IPS-20b (cell line): ENCODE data around the gene SCN10A.

Source experiments
- H3K27ac ChIP-seq: one replicate; pipeline ENCODE4 v1.5.1; 2013; ENCODE audit warnings: low read length
- H3K27me3 ChIP-seq: 2 replicates; pipeline ENCODE4 v1.6.1; 2013; ENCODE audit warnings: mild to moderate bottlenecking, low read length, inconsistent platforms; ENCODE audit not compliant: insufficient read depth
- H3K36me3 ChIP-seq: 2 replicates; pipeline ENCODE4 v1.6.1; 2013; ENCODE audit warnings: low read depth, mild to moderate bottlenecking, inconsistent platforms, low read length, moderate library complexity; ENCODE audit not compliant: insufficient read depth
- H3K4me1 ChIP-seq: 2 replicates; pipeline ENCODE4 v1.6.1; 2013; ENCODE audit warnings: mild to moderate bottlenecking, control low read depth, inconsistent platforms, low read length, moderate library complexity; ENCODE audit not compliant: insufficient read depth
- H3K4me3 ChIP-seq: 2 replicates; pipeline ENCODE4 v1.5.1; 2013; ENCODE audit warnings: mild to moderate bottlenecking, low read length, inconsistent platforms
- H3K9ac ChIP-seq: 2 replicates; pipeline ENCODE4 v1.6.1; 2013; ENCODE audit warnings: low read depth, mild to moderate bottlenecking, inconsistent platforms, low read length, moderate library complexity
- H3K9me3 ChIP-seq: 2 replicates; pipeline ENCODE4 v1.6.1; 2013; ENCODE audit warnings: mild to moderate bottlenecking, low read depth, low read length, inconsistent platforms; ENCODE audit not compliant: insufficient read depth

The SCN10A gene

GRCh38 chr3:38816026-38816425 lies at the start of gene SCN10A:
SCN10A (minus strand) TSS chr3:38816217; CDS start chr3:38794010, 22,207 bp downstream.
- Histone ChIP-seq H3K4me3 (no peak within 1 kb of the TSS), H3K36me3 (no peaks in the 10 kb centered on the region), H3K4me1 (no peaks in the 10 kb centered on the region), H3K27me3 (no peaks in the 10 kb centered on the region), H3K9ac (no peak within 1 kb of the TSS), H3K9me3 (no peaks in the 10 kb centered on the region), H3K27ac (no peak within 1 kb of the TSS)

GRCh38 chr3:38853011-38853410 lies 37.0 kb upstream of the SCN10A start:
- Histone ChIP-seq H3K36me3 (no peaks in the 10 kb centered on the region), H3K9me3 (no peaks in the 10 kb centered on the region), H3K4me1 (no peaks in the 10 kb centered on the region), H3K9ac (no peak overlapping the region), H3K4me3 (no peak overlapping the region), H3K27ac (no peak overlapping the region), H3K27me3 (no peaks in the 10 kb centered on the region)

- Histone ChIP-seq H3K9me3 (no peaks in the 10 kb centered on the region), H3K9ac (no peak overlapping the region), H3K4me3 (no peak overlapping the region), H3K27me3 (no peaks in the 10 kb centered on the region), H3K4me1 (no peaks in the 10 kb centered on the region), H3K27ac (no peak overlapping the region), H3K36me3 (no peaks in the 10 kb centered on the region)
These were observed 27.9 kb upstream of the SCN10A start for GRCh38 chr3:38843898-38844297.

DNA sequence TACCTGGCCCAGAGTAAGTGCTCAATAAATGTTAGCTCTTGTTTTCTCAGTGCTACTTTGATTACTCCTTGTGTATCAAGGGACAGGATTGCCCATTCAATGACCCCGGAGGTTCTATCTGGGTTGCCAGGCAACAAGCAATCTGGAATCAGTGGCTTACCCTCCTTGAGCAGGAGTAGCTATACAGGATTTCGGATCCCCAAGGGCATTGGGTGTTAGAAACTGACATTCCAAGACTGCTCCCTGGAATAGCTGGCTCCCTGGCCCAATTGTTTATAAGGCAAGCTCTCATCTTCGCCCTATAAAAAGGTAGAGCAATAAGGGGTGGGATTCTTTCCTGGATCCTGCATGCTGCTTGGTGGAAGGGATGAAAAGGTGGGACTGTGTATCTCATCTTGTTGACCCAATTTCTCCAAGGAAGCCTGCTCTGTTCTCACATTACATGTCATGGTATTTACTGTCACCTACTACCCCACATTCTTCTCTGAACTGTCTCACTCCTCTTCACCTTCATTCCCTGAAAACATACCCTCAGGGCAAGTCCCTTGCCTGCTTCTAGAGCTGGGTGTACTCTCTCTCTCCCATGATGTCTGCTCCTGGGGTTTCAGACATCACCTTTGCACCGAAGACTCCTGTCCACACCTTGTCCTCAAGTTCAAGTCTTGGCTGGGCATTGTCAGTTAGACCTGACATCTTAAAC lies 26.4 kb upstream of the SCN10A start:
- Histone ChIP-seq H3K9ac (no peak overlapping the region), H3K4me1 (no peaks in the 10 kb centered on the region), H3K27me3 (no peaks in the 10 kb centered on the region)

GRCh38 chr3:38840987-38841386 lies 25.0 kb upstream of the SCN10A start:
- Histone ChIP-seq H3K4me3 (no peak overlapping the region), H3K36me3 (no peaks in the 10 kb centered on the region), H3K9ac (no peak overlapping the region), H3K27ac (no peak overlapping the region), H3K27me3 (no peaks in the 10 kb centered on the region), H3K4me1 (0 out of 2 replicates have a peak, but pooled peaks cover 2% of the 10 kb centered on the region), H3K9me3 (no peaks in the 10 kb centered on the region)

More for the DNA sequence above, 26.4 kb upstream of the SCN10A start:
- no peaks in the 10 kb centered on the region for H3K9me3 ChIP-seq
- H3K4me3 ChIP-seq: no peak overlapping the region
- no peaks in the 10 kb centered on the region for H3K36me3 ChIP-seq
- H3K27ac ChIP-seq: no peak overlapping the region

DNA sequence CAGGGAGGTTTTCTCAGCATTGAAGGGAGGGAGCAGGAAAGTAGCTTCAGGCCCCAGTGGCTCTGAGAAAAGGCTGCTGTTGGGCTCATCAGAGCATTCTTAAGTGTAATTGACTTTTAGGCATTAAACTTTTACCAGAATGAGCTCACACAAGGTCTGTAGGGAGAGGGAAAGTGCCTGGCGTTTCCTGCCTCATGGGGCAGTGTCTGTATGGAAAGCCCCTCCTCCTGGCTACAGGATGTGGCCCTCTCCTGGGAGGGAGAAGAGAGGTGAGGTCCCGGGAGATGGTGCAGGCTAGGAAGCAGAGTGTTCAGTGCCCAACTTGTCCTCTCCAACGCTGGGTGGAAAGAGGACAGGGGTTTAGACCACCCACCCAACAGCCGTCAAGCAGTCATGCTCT lies 21.3 kb upstream of the SCN10A start:
- Histone ChIP-seq H3K4me1 (peaks cover 17% of the 10 kb centered on the region), H3K9me3 (no peaks in the 10 kb centered on the region), H3K27ac (no peak overlapping the region), H3K9ac (no peak overlapping the region; the same call in 1 of the 2 replicates), H3K27me3 (no peaks in the 10 kb centered on the region), H3K36me3 (no peaks in the 10 kb centered on the region), H3K4me3 (no peak overlapping the region)

GRCh38 chr3:38836561-38836960 lies 20.5 kb upstream of the SCN10A start:
- Histone ChIP-seq H3K4me1 (peaks cover 17% of the 10 kb centered on the region), H3K36me3 (no peaks in the 10 kb centered on the region), H3K27ac (no peak overlapping the region), H3K9me3 (no peaks in the 10 kb centered on the region), H3K4me3 (no peak overlapping the region), H3K9ac (no peak overlapping the region), H3K27me3 (no peaks in the 10 kb centered on the region)

DNA sequence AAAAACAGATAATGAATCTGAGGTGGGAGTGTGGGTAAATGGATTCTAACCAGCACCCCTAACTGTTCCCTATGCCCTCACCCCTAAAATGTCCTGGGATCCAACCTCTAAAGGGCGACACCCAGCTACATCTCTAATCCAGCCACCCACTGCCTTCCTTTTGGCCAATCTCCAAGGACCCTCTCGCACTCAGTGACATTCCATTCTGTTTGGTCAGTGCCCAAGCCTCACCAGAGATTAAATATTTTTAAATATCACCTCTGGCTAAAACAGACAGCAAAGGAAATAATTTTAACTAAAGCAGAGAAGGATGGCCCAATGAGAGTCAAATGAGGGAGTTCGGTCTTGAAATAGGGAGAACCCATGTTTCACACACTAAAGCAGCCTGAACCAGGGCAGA lies 19.9 kb upstream of the SCN10A start:
- no peaks in the 10 kb centered on the region for H3K9me3 ChIP-seq
- no peak overlapping the region for H3K9ac ChIP-seq
- no peak overlapping the region for H3K27ac ChIP-seq
- H3K27me3 ChIP-seq: no peaks in the 10 kb centered on the region
- no peak overlapping the region for H3K4me3 ChIP-seq
- peaks cover 17% of the 10 kb centered on the region for H3K4me1 ChIP-seq
- no peaks in the 10 kb centered on the region for H3K36me3 ChIP-seq

GRCh38 chr3:38834717-38835116 lies 18.7 kb upstream of the SCN10A start:
- H3K9ac ChIP-seq: no peak overlapping the region
- H3K9me3 ChIP-seq: no peaks in the 10 kb centered on the region
- H3K4me1 ChIP-seq: peaks cover 17% of the 10 kb centered on the region
- H3K27me3 ChIP-seq: no peaks in the 10 kb centered on the region
- no peaks in the 10 kb centered on the region for H3K36me3 ChIP-seq
- no peak overlapping the region for H3K4me3 ChIP-seq
- no peak overlapping the region for H3K27ac ChIP-seq

GRCh38 chr3:38834110-38834509 lies 18.1 kb upstream of the SCN10A start:
- H3K4me3 ChIP-seq: no peak overlapping the region
- H3K27ac ChIP-seq: no peak overlapping the region
- H3K36me3 ChIP-seq: no peaks in the 10 kb centered on the region
- peaks cover 17% of the 10 kb centered on the region for H3K4me1 ChIP-seq
- H3K27me3 ChIP-seq: no peaks in the 10 kb centered on the region
- H3K9ac ChIP-seq: no peak overlapping the region
- H3K9me3 ChIP-seq: no peaks in the 10 kb centered on the region

- H3K27ac ChIP-seq: no peak overlapping the region
- no peaks in the 10 kb centered on the region for H3K27me3 ChIP-seq
- no peak overlapping the region for H3K4me3 ChIP-seq
These were observed 13.4 kb upstream of the SCN10A start for GRCh38 chr3:38829404-38829803.

DNA sequence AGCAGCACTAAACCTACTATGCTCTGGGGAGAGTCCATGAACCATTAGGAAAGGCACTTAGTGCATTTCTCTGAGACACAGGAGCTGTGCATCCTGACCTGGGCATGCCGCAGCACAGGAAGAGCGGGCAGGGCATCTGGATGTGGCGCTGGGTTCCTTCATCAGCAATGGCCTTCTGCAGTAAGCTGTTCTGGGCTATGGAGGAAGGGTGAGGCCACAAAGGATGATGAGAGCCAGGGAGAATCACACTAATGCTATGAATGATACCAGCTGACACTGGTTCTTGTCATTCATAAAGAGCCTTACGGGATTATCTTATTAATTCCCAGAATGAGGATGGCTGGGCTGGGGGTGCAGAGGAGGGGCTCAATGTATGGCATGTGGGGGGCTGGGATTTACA lies 12.7 kb upstream of the SCN10A start:
- H3K27ac ChIP-seq: no peak overlapping the region
- H3K9ac ChIP-seq: no peak overlapping the region
- no peaks in the 10 kb centered on the region for H3K27me3 ChIP-seq
- no peaks in the 10 kb centered on the region for H3K4me1 ChIP-seq
- no peak overlapping the region for H3K4me3 ChIP-seq
- no peaks in the 10 kb centered on the region for H3K36me3 ChIP-seq
- no peaks in the 10 kb centered on the region for H3K9me3 ChIP-seq

More at GRCh38 chr3:38829404-38829803, 13.4 kb upstream of the SCN10A start:
- no peaks in the 10 kb centered on the region for H3K9me3 ChIP-seq
- H3K4me1 ChIP-seq: peaks cover 2% of the 10 kb centered on the region
- H3K9ac ChIP-seq: no peak overlapping the region
- H3K36me3 ChIP-seq: no peaks in the 10 kb centered on the region
